GM21528 (cell line): Measurements from ENCODE around the gene TRPM2.
"Not testable (repeated sequence)": the region's sequence is repeated elsewhere in the genome, so short reads cannot be mapped to it uniquely, and the experiment has no call there.

Source experiments
- ATAC-seq: cut with Tn5 transposase; IDR thresholded peaks from one replicate; pipeline ENCODE4 v1.9.1; 2021; ENCODE audit warnings: mild to moderate bottlenecking, moderate library complexity; ENCODE audit not compliant: unreplicated experiment, low FRiP score

TRPM2 gene

DNA sequence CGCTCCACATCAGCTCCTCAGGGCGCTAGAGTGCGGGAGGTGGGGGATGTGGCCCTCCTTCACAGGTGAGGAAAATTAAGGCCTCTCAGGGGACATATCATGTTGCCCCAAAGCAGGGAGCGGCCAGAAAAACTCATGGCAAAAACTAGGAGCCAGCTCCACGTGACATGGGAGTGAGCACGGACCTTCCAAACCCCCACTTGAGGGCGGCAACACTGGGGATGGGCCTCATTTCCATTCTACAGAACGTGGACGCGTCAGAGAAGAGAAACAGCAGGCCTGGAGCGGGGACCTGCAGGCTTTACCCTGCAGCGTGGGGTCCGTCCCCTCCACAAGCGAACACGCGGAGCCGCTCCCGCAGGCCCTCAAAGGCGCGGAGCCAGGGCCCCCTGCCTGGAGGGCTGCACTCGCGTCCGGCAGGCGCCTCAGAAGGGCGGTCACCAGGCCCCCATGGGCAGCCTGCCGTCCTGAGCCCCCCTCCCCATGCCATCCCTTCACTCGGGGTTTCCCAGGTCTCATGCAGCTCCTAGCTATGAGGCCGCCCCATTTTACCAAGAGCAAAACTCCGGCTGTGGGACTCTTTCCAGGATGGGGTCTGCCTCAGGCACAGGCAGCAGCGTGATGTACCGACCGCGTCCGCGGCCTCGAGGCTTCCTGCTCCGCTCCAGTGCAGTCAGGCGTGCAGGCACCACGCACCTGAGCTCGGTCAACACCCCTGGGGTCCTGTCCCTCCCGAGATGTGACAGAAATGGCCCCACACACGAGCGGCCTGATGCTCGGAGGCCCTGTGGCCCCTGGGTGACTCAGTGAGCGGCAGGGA, 19.7 kb upstream of the TRPM2 start:
- ATAC-seq, result no peak

DNA sequence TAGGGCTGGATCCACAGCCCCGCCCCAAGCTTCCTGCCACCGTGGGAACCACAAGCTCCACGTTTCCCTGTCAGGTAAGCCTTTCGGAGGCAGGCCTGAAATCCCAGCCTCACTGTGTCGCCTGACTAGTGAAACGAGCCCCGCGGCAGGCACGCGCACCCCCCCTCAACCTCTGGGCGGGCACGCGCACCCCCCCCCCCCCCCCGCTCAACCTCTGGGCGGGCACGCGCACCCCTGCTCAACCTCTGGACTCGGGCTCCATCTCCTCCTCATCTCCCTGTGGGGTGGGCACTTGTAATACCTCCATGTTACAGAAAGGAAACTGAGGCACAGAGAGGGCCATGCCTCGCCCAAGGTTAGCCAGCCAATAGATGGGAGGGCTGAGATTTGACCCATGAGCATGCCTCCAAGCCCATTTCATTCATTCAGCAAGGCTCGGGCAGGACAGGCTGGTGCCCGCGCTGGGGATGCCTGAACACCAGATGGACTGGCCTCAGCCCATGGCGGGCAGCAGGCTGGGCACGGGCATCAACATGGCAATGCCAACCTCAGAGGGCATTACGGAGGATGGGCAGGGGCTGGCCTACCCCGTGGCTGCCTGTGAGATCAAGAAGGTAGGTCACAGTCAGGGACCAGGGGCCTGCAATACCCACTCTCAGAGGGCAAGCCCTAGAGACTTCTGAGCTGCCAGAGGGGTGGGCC, 18.9 kb upstream of the TRPM2 start:
- ATAC-seq, result no peak

DNA sequence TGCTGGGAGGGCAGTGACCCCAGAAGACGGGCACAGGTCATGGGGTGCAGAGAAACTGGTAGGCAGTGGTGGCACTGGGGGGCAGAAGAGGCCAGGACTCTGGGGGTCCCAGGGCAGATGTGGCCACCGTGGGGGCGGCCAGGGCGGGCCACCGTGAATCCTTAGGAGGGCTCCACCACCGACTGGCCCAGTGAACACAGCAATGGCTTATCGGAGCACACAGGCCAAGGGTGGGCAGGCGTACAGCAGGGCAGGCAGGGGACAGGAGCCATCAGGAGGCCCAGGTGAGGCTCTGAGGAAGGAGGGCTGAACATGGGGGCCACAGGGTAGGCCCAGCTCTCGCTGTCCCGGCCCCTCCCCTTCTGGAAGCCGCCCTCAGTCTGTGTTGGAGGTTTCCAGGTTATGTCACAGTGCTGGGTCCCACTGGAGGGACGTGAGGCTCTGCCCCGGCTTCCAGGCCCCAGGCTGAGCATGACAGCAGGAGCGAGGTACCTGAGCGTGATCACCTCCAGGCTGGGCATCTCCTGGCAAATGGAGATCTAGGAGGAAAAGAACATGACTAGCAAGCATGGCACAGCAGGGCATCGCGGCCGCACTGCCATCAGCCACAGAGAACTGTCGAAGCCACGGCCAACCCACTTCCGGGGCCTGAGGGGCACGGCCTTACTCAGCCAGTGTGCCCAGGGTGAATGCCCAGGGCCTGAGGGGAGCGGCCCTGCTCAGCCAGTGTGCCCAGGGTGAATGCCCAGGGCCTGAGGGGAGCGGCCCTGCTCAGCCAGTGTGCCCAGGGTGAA, 18.0 kb upstream of the TRPM2 start:
- no peak for ATAC-seq

DNA sequence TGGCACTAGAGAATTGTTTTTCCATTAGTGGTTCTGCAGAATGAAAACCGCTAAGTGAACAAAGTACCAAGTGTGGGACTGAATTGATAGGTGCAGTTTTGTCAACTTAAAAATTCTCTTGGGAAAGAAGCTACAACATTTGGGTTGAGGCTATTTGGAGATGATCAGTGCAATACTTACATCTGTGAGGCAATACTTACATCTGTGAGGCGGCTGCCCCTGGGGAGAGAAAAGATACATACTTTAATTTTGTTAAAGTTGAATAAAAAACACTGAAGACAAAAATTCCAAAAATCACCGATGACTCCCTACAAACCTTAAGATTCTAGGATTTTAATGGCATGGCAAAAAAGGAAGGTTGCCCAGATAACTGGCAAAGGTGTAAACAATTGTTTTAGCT, 16.0 kb upstream of the TRPM2 start:
- ATAC-seq, result no peak

DNA sequence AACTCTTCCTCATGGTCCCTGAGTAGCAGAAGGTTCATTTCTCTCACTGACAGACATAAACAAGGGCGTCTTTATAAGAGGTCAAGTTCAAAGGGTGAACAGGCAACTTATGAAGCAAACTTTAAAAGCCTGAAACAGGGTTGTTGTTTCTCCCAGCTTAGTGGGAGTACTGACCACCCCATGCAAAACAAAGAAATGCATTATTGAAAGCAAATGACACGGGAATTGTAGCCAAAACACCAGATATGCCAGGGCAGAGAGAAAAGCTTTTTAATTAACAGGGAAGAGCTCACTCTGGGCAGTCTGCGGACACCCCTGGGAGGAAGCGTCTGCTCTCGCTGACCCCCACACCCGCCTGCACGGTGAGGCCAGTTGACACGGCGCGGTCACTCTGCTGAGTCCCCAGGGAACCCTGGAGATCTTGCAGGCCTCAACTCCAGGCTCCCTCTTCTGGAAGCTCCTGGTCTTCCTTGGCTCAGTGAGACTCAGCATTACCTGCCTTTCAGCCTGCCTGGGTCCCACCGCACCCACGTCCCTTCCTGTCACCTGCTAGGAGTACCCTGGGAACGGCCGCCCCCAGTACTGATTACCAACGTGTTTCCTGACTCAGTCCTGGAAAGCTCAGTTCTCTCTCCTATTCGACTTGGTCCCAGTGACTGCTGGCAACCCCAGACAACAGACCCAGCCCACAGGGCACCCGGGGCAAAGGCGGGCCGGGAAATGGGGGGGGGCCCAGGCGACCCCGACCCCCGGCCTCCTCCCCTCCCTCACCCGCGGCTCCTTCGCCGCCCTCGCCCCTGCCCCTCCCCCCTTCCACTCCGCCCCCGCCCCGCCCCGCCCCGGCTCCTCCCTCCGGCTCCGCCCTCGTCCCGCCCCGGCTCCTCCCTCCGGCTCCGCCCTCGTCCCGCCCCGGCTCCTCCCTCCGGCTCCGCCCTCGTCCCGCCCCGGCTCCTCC, 15.2 kb upstream of the TRPM2 start:
- no peak for ATAC-seq

DNA sequence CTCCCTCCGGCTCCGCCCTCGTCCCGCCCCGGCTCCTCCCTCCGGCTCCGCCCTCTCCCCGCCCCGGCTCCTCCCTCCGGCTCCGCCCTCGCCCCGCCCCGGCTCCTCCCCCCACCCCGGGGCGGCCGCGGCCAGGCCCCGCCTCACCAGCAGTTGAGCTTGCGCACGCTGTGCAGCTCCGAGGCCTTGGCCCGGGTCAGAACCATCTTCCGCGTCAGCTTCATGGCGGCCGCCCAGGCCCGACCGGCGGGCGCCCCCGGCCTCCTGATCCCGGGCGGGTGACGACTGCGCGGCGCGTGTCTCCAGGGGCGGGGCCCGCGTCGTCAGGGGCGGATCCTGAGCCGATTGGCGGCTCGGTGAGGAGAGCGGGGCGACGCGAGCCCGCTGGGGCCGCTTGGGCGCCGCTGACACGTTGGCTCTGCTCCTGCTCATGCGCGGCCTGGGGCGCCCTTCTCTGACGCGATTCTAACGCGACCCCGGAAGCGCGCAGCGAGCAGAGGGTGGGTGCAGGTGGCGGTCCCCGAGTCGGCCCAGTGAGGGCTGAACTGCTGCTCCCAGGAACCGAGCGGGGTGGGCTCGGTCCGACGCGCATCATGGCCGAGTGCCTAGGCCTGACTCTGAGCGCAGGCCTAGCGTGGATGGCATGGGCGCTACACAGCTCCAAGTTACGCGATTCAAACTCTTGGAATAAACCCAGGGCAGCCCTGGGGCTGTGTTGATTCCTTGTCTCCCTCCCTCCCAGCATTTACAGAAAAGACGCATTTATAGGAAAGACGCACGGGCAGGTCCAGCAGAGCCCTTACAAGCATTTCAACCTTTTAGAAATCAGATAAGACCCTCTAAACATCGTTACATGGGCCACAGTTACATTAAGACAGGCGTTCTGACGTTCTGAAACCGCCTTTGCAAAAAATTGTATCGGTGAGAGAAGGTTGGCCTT, 14.2 kb upstream of the TRPM2 start, which contains the start of gene CFAP410:
Gene CFAP410 (minus strand): TSS at position 420 of the 940 bp plus-strand sequence. CDS start 196 bp downstream, at position 224.
- peak; percentile 81 for ATAC-seq

DNA sequence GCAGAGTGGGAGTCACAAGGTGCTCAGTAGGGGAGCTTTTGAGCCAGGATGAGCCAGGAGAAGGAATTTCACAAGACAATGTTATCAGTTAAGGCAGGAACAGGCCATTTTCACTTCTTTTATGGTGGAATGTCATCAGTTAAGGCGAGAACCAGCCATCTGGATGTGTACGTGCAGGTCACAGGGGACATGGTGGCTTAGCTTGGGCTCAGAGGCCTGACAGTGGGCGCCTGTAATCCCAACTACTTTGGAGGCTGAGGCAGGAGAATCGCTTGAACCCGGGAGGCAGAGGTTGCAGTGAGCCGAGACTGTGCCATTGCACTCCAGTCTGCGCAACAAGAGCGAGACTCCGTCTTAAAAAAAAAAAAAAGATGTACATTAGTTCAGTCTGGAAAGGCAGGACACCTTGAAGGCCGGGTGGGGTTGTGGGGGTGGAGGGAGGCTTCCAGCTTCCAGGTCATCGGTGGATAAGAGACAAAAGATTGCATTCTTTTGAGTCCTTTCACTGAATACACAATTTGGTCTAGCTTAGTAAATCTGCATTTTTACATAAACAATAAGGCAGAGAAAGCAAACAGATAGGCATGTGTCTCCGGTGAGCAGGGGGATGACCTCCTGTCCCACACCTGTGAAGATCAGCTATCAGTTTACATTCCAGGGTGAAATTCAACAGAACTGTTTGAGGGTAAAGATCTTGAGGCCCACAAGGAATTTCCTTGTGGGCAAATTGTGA, 11.5 kb upstream of the TRPM2 start:
- not testable (repeated sequence) for ATAC-seq

DNA sequence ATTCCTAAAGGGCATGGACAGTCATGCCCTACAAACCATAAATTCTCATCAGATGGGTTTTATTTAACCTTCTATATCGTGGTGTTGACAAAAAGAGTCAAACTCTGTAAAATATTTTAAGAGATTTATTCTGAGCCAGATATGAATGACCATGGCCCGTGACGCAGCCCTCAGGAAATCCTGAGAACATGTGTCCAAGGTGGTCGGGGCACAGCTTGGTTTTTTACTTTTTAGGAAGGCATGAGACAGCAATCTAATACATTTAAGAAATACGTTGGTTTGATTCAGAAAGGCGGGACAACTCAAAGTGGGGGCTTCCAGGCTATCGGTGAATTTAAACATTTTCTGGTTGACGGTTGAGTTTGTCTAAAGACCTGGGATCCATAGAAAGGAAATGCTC, 10.4 kb upstream of the TRPM2 start:
- ATAC-seq, result not testable (repeated sequence)

DNA sequence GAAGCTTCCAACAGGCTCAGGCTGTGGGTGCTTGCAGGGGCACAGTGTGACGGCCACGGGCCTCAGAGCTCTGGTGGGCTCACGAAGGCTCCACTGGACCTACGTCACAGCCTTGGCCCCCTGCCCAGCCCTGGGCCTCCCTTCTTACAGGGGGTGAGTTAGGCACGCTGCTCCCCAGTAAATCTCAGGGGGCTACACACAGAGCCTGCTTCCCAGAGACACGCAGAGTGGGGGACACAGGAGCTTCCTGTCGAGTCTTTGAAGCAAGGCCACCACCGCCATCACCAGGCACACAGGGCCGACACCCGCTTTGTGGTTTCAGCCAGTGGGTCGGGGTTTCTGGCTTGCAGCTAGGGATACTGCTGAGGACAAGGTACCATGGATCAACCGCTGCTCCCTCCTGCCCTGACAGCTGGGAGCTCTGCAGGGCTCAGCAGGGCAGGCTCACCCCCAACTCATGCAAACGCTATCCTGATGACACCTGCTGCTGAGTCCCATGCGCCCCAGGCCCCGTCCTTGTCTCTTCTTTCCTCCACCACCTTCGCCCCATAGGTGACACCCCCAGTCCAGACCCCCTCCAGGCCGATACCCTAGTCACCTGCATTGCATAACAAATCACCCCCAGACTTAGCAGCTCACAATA, 8.8 kb upstream of the TRPM2 start:
- no peak for ATAC-seq

DNA sequence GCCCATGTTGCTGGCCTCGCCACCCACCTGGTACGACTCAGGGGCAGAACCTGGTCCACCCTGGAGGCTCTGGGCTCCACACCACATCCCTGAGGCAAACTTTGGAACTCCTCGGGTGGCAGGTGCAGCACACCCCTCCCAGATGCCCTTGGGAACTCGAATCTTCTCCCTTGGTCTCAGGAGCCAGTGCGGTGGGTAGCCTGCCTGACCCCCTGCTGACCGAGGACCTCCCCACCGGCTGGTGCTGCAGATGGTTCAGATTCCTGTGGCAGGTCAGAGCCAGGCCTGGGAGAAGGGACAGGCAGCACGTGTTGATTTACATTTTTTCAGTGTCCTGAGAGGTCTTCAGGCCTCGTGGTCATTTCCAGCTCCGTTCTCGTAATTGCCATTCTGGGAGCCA, 7.9 kb upstream of the TRPM2 start:
- ATAC-seq, result no peak

DNA sequence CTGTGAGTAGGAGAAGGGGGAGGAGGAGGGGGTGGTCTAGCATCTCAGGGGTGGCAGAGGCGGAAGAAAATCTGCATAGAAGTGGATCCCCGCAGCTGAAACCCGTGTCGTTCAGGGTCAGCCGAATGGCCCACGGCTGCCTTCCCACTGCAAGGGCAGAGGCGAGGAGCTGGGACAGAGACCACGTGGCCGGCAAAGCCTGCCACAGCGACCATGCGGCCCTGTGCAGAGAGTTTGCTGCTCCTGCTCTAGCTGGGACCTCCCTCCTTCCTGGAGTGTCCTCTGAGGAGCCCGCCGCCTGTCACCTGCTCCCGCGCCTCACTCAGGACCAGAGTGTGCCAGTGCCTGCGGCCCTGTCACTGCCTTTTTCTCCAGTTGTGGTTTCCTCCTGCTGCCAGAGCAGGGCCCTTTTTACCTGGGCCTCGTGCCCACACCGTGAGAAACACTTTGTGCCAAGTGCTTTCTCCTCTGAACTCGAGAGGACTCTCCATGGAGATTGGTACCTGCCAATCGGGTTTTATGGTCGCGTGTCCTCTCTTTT, 5.4 kb upstream of the TRPM2 start:
- no peak for ATAC-seq

DNA sequence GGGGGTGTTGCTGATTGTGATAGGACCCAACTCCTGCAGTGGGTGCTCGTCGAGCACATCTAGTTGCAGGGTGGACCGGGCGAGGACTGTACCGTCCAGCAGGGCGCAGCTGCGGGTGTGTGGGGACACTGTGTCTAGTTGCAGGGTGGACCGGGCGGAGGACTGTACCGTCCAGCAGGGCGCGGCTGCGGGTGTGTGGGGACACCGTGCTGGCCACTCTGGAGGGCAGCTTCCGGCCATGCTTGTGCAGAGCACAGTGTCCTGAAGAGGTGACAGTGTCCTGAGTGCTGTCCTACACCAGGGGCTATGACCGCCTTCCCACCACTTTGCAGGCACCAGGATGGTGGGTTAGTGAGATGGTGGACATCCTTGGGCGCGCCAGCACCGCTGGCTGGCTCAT, 4.6 kb upstream of the TRPM2 start:
- no peak for ATAC-seq

DNA sequence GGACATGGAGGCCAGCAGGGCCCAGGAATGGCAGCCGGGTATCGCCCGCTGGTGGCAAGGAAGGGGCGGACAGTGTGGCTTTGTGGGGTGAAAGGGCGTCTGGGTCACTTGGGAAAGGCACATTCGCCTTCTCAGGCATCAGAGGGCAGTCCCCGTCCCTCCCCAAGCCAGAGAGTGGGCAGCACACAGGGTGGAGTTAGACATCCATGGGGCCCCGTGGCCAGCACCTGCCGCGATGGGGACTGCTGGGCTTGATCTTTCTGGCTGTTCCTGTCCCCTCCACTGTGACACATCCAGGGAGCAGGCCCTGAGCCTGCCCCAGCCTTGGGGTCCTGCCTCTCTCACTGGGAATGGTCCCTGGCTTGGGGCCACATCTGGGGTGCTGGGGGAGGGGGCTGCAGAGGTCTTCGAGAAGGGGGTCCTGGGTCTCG, 4.0 kb upstream of the TRPM2 start:
- no peak for ATAC-seq

DNA sequence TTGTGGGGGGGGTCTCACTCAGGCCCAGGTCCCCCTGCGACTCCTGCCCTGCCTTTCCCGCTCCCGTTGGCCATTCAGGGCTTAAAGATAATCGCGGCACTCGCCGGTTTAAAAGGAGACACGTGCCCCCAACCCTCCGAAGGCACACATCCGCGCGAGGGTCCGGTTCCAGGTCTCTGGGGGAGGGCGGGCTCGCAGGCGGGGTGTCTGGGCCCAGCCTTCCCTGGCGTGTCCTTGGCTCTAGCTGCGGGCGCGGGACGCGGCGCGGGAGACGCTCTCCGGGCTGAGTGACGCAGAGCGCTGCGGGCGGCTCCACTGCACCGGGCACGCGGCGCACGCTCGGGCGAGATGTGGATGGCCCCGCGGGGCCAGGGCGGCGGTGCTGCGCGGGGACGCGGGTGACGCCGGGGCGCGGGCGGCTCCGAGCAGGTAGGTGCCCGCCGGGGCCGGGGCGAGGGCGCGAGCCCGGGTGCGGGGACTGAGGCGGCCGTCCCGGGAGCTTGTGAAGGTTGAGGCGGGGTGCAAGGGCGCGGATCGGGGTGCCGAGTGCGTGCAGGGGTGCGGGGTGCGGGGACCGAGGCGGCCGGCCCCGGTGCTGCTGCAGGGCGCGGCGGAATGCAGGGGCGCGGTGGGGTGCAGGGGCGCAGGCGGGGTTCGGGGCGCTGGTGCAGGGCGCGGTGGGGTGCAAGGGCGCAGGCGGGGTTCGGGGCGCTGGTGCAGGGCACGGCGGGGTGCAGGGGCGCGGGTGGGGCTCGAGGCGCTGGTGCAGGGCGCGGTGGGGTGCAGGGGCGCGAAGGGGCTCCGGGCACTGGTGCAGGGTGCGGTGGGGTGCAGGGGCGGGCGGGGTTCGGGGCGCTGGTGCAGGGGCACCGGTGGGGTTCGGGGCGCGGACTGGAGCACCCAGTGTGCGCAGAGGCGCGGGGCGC, 3.3 kb upstream of the TRPM2 start:
- no peak for ATAC-seq

DNA sequence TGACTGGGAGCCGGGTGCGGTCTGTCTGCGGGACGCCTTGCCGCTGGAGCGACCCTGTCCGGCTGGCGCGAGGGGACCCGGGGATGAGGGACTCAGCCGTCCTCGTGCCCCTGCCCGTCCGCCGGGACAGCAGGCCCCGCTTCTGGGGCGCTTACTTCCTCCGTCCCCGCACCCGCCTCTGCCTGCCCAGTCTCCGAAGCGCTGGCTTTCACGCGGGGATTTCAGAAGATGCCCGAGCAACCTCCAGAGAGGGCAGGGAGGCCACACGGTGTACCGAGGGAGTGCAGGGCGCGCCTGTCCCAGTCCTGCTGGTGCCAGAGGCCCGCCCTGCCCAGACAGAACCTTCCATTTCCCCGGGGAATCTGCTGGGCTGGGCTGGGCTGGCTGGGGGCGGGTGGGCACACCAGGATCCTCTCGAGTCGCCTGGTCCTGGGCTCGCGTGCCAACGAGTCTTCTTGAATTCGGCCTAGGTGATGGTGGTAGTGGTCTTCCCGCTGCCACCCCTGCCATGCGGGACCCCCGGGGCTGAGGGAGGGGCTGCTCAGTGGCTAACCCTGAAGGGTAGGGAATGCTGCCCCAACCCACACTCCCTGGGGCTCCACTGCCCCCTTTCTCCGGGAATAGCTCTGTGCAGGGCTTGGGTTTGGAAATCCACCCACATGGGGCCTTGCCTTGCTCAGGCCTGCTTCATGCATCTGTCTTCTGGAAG, 2.5 kb upstream of the TRPM2 start:
- no peak for ATAC-seq
